ENCODE data around the gene TNFAIP8.

The TNFAIP8 gene

GRCh38 chr5:119365847-119366539 is 10.2 kb downstream of the TNFAIP8 start:
- FAIRE-seq (no peak), DNase-seq (ENCODE audit: insufficient read length, low spot score) (no peak)

- no peak for DNase-seq (ENCODE audit: insufficient read length, low spot score)
- FAIRE-seq = no peak
Observed at GRCh38 chr5:119366540-119366881, 10.7 kb downstream of the TNFAIP8 start.

GRCh38 chr5:119367502-119368237 is 11.9 kb downstream of the TNFAIP8 start:
- FAIRE-seq (no peak), DNase-seq (ENCODE audit: insufficient read length, low spot score) (no peak)

GRCh38 chr5:119368238-119368630 is 12.4 kb downstream of the TNFAIP8 start:
- no peak for DNase-seq (ENCODE audit: insufficient read length, low spot score)
- FAIRE-seq = no peak

- FAIRE-seq (no peak), DNase-seq (ENCODE audit: insufficient read length, low spot score) (no peak)
Observed at GRCh38 chr5:119370486-119370885, 14.7 kb downstream of the TNFAIP8 start.

GRCh38 chr5:119371146-119371545 is 15.3 kb downstream of the TNFAIP8 start:
- no peak for DNase-seq (ENCODE audit: insufficient read length, low spot score)
- FAIRE-seq = no peak

GRCh38 chr5:119373449-119373858 is 17.6 kb downstream of the TNFAIP8 start:
- DNase-seq (ENCODE audit: insufficient read length, low spot score) = no peak
- FAIRE-seq = no peak

GRCh38 chr5:119374901-119375300 is 19.1 kb downstream of the TNFAIP8 start:
- no peak for DNase-seq (ENCODE audit: insufficient read length, low spot score)
- no peak for FAIRE-seq

- no peak for DNase-seq (ENCODE audit: insufficient read length, low spot score)
- FAIRE-seq = no peak
Observed at GRCh38 chr5:119377066-119377465, 21.2 kb downstream of the TNFAIP8 start.

GRCh38 chr5:119378075-119378700 is 22.4 kb downstream of the TNFAIP8 start:
- no peak for DNase-seq (ENCODE audit: insufficient read length, low spot score)
- FAIRE-seq = no peak

- no peak for FAIRE-seq
Observed at GRCh38 chr5:119379096-119379495, 23.3 kb downstream of the TNFAIP8 start.

GRCh38 chr5:119379942-119380547 is 24.2 kb downstream of the TNFAIP8 start:
- no peak for DNase-seq (ENCODE audit: insufficient read length, low spot score)
- FAIRE-seq = no peak

More at GRCh38 chr5:119379096-119379495, 23.3 kb downstream of the TNFAIP8 start:
- DNase-seq (ENCODE audit: insufficient read length, low spot score) = no peak

- no peak for FAIRE-seq
- no peak for DNase-seq (ENCODE audit: insufficient read length, low spot score)
Observed at GRCh38 chr5:119382169-119382568, 26.4 kb downstream of the TNFAIP8 start.

GRCh38 chr5:119383008-119383407 is 27.2 kb downstream of the TNFAIP8 start:
- no peak for FAIRE-seq
- DNase-seq (ENCODE audit: insufficient read length, low spot score) = no peak

- DNase-seq (ENCODE audit: insufficient read length, low spot score) = no peak
- FAIRE-seq = no peak
Observed at GRCh38 chr5:119385136-119385535, 29.3 kb downstream of the TNFAIP8 start.

GRCh38 chr5:119385536-119386128 is 29.8 kb downstream of the TNFAIP8 start:
- FAIRE-seq = no peak

GRCh38 chr5:119386596-119387344 is 31.0 kb downstream of the TNFAIP8 start:
- DNase-seq (ENCODE audit: insufficient read length, low spot score) = no peak
- no peak for FAIRE-seq

More at GRCh38 chr5:119385536-119386128, 29.8 kb downstream of the TNFAIP8 start:
- DNase-seq (ENCODE audit: insufficient read length, low spot score) = no peak

- FAIRE-seq (no peak), DNase-seq (ENCODE audit: insufficient read length, low spot score) (no peak)
Observed at GRCh38 chr5:119387945-119388618, 32.3 kb downstream of the TNFAIP8 start.

- no peak for FAIRE-seq
Observed at GRCh38 chr5:119388619-119389190, 32.9 kb downstream of the TNFAIP8 start.

More at GRCh38 chr5:119388619-119389190, 32.9 kb downstream of the TNFAIP8 start:
- no peak for DNase-seq (ENCODE audit: insufficient read length, low spot score)
